ENCODE measurements around the gene ABL2.
"Not testable (repeated sequence)": the region's sequence is repeated elsewhere in the genome, so short reads cannot be mapped to it uniquely, and the experiment has no call there.

ABL2 gene

DNA sequence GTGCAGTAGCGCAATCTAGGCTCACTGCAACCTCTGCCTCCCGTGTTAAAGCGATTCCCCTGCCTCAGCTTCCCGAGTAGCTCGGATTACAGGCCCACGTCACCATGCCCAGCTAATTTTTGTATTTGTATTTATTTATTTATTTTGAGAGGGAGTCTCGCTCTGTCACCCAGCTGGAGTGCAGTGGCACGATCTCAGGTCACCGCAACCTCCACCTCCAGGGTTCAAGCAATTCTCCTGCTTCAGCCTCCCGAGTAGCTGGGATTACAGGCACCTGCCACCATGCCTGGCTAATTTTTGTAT is 59.1 kb downstream of the ABL2 start:
- DNase-seq (ENCODE audit: low read depth in 2 of 3, low spot score in 2 of 3), result not testable (repeated sequence)

DNA sequence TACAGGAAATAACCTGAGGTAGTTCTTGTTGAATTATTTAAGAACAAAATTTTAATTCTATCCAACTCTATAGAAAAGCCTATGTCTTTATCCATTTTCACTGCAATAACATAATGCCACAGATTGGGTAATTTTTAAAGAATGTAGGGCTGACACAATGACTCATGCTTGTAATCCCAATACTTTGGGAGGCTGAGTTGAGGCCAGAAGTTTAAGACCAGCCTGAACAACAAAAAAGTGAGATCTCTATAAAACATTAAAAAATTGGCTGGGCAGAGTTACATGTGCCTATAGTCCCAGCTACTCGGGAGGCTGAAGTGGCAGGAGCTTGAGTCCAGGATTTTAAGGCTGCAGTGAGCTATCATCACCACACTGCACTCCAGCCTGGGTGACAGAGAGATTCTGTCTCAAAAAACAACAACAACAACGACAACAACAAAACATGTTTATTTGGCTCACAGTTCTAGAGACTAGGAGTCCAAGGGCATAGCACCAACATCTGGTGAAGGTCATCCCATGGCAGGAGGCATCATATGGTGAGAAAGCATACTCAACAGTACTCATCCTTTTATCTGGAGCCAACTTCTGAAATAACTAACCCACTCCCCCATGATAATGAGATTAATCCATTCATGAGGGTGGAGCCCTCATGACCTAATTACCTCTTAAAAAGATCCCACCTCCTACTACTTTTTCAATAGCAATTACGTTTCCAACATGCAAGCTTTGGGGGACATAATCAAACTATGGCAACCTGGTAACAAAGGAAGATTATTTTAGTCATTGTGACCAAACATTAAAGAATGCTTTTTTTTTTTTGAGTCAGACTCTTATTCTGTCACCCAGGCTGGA is 59.6 kb downstream of the ABL2 start:
- no peak for DNase-seq (ENCODE audit: low read depth in 2 of 3, low spot score in 2 of 3)

DNA sequence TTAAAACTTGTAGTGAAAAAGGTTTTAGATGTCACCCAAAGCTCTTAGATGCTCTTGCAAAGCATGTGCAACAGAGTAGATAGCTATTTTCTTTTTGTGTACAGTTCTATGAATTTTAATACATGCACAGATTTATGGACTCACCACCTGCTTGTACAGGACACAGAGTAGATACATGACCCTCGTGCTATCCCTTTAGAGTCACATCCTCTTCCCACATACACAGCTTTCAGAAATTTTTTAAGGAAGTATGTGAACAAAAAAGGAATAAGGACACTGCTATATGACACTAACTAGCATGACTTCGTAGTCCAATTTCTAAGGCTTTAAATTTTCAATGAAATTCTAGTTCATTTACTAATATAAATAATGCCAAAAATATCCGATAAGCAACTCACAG is 60.9 kb downstream of the ABL2 start:
- DNase-seq (ENCODE audit: low read depth in 2 of 3, low spot score in 2 of 3), result no peak

DNA sequence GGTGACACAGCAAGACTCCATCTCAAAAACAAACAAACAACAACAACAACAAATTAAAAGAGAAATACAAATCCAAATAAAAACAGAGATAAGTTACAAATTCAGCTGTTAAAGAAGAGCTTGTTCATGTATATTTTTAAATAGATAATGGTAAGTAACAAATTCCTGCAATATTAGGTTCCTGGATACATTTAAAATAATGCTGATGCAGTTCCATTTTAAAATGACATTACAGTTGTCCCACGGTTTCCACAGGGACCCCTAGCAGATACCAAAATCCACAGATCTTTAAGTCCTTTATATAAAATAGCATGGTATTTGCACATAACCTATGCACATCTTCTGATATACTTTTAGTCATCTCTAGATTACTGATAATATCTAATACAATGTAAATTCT is 61.5 kb downstream of the ABL2 start:
- DNase-seq (ENCODE audit: low read depth in 2 of 3, low spot score in 2 of 3), result no peak

DNA sequence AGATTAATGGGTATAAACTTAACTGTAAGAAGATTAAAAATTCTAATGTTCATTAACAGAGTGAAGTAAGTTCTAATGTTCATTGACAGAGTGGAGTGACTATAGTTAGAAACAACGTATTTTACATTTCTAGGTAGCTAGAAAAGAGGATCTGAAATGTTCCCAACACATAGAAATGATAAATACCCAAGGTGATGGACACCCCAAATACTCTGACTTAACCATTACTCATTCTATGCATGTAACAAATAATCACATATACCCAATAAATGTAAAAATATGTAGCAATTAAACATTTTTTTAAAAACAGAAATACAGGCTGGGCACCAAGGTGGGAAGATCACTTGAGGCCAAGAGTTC is 62.1 kb downstream of the ABL2 start:
- no peak for DNase-seq (ENCODE audit: low read depth in 2 of 3, low spot score in 2 of 3)

DNA sequence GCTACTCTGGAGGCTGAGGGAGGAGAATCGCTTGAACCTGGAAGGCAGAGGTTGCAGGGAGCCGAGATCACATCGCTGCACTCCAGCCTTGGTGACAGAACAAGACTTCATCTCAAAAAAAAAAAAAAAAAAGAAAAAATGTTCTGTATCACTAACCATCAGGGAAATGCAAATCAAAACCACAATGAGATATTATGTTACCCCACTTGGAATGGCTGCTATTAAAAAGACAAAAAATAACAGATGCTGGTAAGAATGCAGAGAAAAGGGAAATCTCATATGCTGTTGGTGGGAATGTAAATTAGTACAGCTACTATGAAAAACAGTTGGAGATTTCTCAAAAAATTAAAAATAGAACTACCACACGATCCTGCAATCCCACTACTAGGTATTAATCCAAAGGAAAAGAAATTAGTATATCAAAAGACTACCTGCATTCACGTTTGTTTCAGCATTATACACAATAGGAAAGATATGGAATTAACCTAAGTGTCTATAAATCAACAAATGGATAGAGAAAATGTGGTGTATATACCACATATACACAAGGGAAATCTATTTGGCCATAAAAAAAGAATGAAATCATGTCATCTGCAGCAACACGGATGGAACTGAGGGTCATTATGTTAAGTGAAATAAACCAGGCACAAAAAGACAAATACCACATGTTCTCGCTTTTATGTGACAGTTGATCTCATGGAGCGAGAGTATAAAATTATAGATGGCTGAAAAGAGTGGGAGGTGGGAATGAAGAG is 62.6 kb downstream of the ABL2 start:
- DNase-seq (ENCODE audit: low read depth in 2 of 3, low spot score in 2 of 3), result no peak

DNA sequence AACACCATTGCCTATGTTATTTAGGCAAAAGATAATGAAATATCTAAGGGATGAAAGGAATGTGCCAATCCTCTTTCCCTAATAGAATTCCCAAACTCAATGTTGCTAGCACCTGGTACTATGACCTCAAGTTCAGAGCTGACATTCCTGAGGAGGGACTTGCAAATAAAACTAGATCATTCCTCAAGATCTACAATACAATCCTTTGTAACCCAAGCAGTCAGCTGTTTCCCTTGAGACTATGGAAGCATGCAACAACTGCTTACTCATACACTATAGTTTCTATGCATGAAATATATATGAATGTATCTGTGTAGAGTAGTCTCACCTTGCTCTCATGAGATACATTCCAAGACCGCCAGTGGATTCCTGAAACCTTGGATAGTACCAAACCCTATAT is 65.0 kb downstream of the ABL2 start:
- no peak for DNase-seq (ENCODE audit: low read depth in 2 of 3, low spot score in 2 of 3)

DNA sequence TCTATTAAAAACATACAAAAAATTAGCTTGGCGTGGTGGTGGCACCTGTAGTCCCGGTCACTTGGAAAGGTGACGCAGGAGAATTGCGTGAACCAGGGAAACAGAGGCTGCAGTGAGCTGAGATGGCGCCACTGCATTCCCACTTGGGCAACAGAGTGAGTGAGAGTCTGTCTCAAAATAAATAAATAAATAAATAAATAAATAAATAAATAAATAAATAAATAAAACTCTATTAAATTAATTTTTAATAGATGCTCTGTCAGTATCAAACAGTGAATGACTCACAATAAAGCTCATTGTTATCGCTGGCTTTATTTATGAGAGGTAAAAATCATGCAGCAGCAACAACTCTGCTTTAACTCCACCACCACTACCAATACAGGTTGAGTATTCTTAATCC is 72.8 kb downstream of the ABL2 start:
- DNase-seq (ENCODE audit: low read depth in 2 of 3, low spot score in 2 of 3), result no peak

DNA sequence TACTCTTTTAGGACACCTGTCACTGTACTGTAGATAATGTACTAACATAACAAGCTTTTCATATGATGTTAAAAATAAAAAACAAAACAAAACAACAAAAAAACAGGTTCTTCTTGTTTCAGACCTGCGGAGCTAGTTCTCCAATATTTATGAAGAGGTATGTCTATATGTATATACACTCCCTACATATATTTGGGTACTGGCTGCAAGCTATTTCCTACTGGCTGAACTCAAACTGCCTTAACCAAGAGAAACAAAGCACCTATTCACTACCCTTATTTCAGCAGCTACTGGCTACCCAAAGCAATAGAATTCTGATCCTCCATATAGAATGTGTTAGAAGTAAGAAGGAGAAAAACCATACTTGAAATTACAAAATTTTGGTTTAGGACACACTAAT is 73.5 kb downstream of the ABL2 start:
- no peak for DNase-seq (ENCODE audit: low read depth in 2 of 3, low spot score in 2 of 3)

DNA sequence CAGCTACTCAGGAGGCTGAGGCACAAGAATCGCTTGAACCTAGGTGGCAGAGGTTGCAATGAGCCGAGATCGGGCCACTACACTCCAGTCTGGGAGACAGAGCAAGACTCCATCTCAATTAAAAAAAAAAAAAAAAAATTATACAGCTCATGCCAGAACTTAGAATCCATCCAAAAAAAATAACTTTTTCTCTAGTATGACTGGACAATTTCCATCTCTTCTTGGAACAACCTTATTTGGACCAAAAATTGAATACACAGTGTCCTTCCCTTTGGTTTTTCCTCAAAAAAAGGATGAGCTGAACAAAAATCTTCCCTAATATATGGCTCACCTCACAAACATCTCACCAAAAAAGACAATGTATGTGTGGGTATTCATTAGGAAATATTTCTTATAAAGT is 73.9 kb downstream of the ABL2 start:
- no peak for DNase-seq (ENCODE audit: low read depth in 2 of 3, low spot score in 2 of 3)

DNA sequence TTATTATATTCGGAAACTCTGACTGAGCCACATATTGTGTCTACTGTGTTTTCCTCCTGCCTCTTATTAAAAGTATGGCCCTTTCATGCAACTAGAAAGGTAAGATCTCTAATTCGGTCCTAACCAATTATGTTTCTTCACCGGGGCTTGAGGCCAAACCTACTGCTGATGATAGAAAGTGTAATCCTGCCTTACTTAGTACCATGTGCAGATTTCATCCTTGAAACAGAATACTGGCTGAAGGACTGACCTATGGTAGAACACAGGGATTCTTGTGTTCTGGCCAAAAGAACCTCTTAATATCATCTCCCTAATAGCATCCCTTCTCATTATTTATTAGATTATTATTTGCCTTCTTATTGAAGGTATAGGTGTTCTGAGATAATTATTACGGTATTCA is 75.0 kb downstream of the ABL2 start:
- no peak for DNase-seq (ENCODE audit: low read depth in 2 of 3, low spot score in 2 of 3)

DNA sequence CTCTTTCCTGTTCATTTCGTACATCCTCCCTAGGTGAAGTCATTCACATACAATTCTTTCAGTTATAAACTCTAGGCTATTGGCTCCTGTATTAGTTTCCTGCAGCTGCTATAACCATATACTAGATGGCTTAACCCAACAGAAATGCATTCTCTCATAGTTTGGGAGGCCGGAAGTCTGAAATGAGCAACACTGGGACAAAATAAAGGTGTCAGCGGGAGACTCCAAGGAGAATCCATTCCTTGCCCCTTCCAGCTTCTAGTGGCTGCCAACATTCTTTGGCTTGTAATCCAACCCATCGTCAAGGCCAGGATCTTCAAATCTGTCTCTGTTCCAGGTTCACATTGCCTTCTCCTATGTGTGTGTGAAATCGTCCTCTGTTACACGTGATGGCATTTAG is 76.3 kb downstream of the ABL2 start:
- DNase-seq (ENCODE audit: low read depth in 2 of 3, low spot score in 2 of 3), result no peak

DNA sequence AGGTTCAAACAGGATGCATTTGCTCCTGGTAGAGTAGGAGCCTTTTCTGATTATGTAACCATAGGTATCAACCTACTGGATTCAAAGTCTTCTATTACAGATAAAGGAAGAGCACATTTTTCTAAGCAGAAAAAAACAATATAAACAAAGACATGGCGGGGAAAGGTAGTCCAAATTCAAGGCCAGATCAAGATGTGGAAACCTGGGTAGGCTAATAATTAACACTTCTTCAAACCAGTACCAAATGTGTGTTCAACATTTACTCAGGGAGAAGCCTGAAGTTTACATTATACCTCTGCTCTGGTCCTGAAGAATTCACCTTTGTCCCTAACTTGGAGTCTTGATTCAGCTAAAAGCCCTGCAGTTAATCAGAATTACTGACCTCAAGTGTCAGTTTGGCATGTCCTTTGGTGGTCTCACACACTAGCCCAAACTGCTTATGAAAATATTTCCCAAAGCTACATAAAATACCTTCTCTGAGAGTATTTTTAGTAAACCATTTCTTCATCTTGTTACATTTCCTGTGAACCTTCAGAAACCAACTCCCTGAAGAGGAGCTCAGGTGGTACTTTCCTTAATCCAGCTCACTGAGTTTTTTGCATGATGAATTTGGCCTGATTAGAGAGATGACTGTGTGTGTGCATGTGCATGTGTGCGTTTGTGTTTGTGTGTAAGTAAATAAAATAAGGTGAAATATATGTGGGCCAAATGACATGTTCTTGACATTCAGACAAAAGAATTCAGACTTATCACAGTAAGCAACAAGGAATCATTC is 77.4 kb downstream of the ABL2 start:
- no peak for DNase-seq (ENCODE audit: low read depth in 2 of 3, low spot score in 2 of 3)

DNA sequence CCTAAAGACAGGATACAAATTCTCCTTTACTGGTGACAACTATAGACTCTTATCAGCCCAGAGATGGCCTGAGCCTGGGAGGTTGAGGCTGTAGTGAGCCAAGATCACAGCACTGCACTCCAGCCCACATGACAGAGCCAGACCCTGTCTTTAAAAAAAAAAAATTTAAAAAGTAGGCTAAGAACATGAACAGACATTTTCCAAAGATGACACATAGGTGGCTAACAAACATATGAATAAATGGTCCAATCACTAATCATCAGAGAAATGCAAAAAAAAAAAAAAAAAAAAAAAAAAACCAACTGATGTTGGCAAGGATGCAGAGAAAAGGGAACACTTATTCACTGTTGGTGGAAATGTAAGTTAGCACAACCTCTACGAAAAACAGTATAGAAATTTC is 82.6 kb downstream of the ABL2 start:
- DNase-seq (ENCODE audit: low read depth in 2 of 3, low spot score in 2 of 3), result no peak

DNA sequence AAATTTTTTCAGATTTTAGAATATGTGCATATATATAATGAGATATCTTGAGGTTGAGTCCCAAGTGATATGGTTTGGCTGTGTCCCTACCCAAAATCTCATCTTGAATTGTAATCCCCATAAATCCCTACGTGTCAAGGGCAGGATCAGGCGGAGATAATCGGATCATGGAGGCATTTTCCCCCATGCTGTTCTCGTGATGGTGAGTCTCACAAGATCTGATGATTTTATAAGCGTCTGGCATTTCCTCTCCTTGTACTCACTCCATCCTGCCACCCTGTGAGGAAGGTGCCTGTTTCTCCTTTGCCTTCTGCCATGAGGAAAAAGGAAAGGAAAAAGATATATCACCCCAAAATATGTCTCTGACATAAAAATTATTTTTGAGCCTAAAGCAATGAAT is 83.0 kb downstream of the ABL2 start:
- no peak for DNase-seq (ENCODE audit: low read depth in 2 of 3, low spot score in 2 of 3)

DNA sequence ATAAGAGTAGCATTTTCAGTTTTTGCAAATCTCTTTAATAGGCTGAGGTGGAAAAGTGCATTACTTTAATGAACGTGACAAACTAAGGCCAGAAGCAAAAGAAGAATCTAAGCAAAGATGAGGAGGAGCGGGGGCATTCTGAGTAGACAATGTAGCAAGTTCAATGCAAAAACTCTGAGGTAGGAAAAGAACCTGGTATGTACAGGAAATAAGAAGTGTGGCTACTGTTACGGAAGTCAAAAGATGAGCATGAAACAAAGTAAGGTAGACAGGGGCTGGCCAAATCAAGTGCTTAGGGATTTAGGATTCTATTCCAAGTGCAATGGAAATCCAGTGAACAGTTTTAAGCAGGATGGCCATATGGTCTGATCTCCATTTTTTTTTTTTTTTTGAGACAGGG is 84.0 kb downstream of the ABL2 start:
- no peak for DNase-seq (ENCODE audit: low read depth in 2 of 3, low spot score in 2 of 3)

DNA sequence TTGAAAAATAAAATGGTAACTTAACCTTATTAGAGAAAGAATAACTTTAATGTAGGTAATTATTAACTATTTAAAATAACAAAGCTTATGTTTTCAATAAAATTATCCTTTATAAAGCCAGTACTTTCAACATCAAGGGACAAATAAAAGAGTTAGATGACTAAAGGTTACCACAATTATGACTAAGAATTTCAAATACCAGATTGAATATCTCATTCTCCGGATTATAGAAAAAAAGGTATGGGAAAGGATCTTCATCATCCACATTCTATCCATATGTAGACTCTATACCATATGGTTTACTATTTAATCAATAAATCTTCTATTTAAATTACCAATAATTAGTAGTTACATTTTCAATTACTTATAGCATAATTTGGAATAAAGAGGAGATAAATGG is 84.9 kb downstream of the ABL2 start:
- DNase-seq (ENCODE audit: low read depth in 2 of 3, low spot score in 2 of 3), result no peak

DNA sequence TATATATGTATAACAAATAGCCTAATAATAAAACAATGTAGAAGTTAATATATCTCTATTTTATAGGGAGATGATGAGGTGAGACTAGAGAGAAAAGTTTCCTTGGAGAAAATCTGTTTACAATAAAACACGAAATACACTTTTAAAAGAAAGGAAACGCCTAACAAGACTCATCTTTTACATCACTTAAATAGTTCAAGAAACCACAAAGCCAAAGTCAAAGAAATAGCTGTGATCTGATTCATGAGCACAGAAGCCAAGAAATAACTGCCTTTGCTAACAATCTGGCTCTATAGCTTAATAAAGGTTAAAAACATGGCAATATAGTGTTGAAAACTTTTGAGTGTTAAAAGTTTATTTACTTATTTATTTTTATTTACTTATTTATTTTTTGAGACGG is 86.2 kb downstream of the ABL2 start:
- no peak for DNase-seq (ENCODE audit: low read depth in 2 of 3, low spot score in 2 of 3)

DNA sequence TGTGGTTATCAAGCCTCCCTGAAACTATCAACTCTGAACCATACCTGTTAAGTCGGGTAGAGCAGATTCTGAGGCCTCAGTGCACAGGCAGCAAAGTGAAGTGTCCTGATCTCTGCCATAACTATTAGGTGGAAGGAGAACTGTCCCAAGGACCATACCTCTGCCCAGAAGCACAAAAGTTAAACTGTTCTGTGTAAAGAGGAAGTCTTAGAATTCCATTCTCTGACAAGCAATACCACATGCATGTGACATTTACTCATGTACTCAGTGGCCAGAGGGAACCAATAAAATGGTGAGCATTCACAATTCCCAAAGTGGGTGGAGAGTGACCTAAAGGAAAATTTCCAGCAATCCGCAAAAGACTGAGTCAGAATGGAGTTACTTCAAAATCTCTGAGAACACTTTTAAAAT is 86.6 kb downstream of the ABL2 start:
- no peak for DNase-seq (ENCODE audit: low read depth in 2 of 3, low spot score in 2 of 3)

DNA sequence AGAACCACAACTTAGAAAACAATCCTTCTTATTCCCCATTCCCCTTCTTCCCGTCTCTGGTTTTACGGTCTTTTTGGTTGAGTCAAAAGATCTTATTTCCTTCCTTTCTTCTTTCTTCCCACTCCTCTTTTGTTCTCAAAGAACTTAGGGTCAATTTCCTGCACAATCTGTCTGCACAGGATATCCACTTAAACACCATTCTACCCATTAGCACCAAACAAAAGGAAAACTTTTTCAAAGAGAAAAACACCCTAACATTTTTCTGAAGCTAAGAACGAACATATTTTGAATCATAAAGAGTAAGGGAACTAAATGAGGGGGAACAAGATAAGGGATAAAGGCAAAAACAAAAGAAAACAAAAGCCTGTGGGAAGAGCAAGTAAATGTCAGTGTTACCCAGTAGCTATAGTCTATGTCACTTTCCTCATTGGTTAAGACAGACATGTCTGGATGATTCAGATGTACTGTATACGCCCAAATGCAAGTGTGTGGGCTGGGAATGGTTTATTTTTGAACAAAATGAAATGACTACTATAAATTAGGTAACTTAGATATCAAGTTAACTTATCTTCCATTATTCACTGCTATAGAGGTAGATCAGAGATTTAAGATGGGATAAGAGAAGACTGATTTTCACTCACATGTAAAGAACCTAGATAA is 87.8 kb downstream of the ABL2 start:
- DNase-seq (ENCODE audit: low read depth in 2 of 3, low spot score in 2 of 3), result no peak

DNA sequence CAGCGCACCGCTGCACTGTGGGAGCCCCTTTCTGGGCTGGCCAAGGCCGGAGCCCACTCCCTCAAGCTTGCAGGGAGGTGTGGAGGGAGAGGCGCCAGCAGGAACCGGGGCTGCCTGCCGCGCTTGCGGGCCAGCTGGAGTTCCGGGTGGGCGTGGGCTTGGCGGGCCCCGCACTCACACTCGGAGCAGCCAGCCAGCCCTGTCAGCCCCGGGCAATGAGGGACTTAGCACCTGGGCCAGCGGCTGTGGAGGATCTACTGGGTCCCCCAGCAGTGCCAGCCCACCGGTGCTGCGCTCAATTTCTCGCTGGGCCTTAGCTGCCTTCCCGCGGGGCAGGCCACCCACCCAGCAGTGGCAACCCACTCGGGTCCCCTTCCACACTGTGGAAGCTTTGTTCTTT is 90.7 kb downstream of the ABL2 start:
- DNase-seq (ENCODE audit: low read depth in 2 of 3, low spot score in 2 of 3), result not testable (repeated sequence)

Data from activated CD8-positive, alpha-beta memory T cell treated with anti-CD3 and anti-CD28 coated beads for 48 hours (primary cell).